ENCODE data around the gene TAS1R1.
A peak's percentile ranks its signal among the peaks of the same experiment; 100 is the strongest.

TAS1R1 gene

GRCh38 chr1:6614019-6614928, 59.2 kb downstream of the TAS1R1 start:
- DNase-seq: peak; percentile 61

GRCh38 chr1:6614929-6615785, 60.0 kb downstream of the TAS1R1 start:
- peak; percentile 10 for DNase-seq

- no peak for DNase-seq
Observed at GRCh38 chr1:6619045-6619444, 63.9 kb downstream of the TAS1R1 start.

GRCh38 chr1:6621429-6622391, 66.6 kb downstream of the TAS1R1 start:
- no peak for DNase-seq

- DNase-seq: no peak
Observed at GRCh38 chr1:6622396-6623152, 67.5 kb downstream of the TAS1R1 start.

GRCh38 chr1:6623269-6623965, 68.3 kb downstream of the TAS1R1 start:
- no peak for DNase-seq

GRCh38 chr1:6624710-6625583, 69.8 kb downstream of the TAS1R1 start, which contains the start of gene THAP3:
THAP3 (plus strand) TSS chr1:6624868; CDS start chr1:6625219, 351 bp downstream.
- peak; percentile 92 for DNase-seq

GRCh38 chr1:6625584-6626149, 70.6 kb downstream of the TAS1R1 start:
- no peak for DNase-seq

GRCh38 chr1:6627031-6627430, 71.9 kb downstream of the TAS1R1 start:
- DNase-seq: no peak

- DNase-seq: no peak
Observed at GRCh38 chr1:6627841-6628545, 72.9 kb downstream of the TAS1R1 start.

GRCh38 chr1:6628971-6629479, 73.9 kb downstream of the TAS1R1 start:
- DNase-seq: no peak

Data from CD4-positive, alpha-beta T cell treated with Interleukin-21 for 1 hour (primary cell).